NB4 (cell line): Measurements from ENCODE around the gene CIDEB.

Experiments
- CTCF ChIP-seq: IDR thresholded peaks from one replicate; pipeline ENCODE4 v1.5.1; 2012; ENCODE audit warnings: low read depth, low read length
- MAX ChIP-seq: IDR thresholded peaks from 2 replicates; pipeline ENCODE4 v1.6.1; 2011; ENCODE audit warnings: low read depth, low read length
- MYC ChIP-seq: IDR thresholded peaks from 2 replicates; pipeline ENCODE4 v1.6.1; 2011; ENCODE audit warnings: low read depth, low read length
- POLR2A ChIP-seq: IDR thresholded peaks from 2 replicates; pipeline ENCODE4 v1.6.1; 2011; ENCODE audit warnings: mild to moderate bottlenecking; ENCODE audit not compliant: insufficient read length; ENCODE audit errors: extremely low read depth

- no peak for TF ChIP-seq POLR2A
- no peak for TF ChIP-seq CTCF
- TF ChIP-seq MAX, result no peak
- TF ChIP-seq MYC, result no peak
These were observed 30.7 kb downstream of the CIDEB start for GRCh38 chr14:24277071-24277470.
